Sigmoid colon (tissue), 7 donors: ENCODE measurements around the gene STARD9. TPM values are rescaled to one million over a fixed set of nuclear protein-coding genes. Genes with fewer than 3 reads are reported as not detected.
"Not testable (repeated sequence)": the region's sequence is repeated elsewhere in the genome, so short reads cannot be mapped to it uniquely, and the experiment has no call there.

ENCODE experiments used
- DNase-seq: peaks from one replicate; pipeline ENCODE4 v3.0.0-alpha.2; 2019
- H3K27ac ChIP-seq, 4 donors: fragments of 200-600 bp; sonication (generic); one replicate each; pipeline ENCODE4 v1.5.1; 2016 to 2019; ENCODE audit warnings: mild to moderate bottlenecking in 1 of 4
- H3K27me3 ChIP-seq, 3 donors: fragments of 200-600 bp; sonication (generic); one replicate each; pipeline ENCODE4 v1.5.1; 2019; ENCODE audit warnings: mild to moderate bottlenecking in 1 of 3
- H3K36me3 ChIP-seq, 4 donors: fragments of 200-600 bp; sonication (generic); one replicate each; pipeline ENCODE4 v1.5.1; 2016 to 2019
- H3K4me1 ChIP-seq, 4 donors: fragments of 200-600 bp; sonication (generic); one replicate each; pipeline ENCODE4 v1.5.1; 2017 to 2019
- H3K4me3 ChIP-seq, 4 donors: fragments of 200-600 bp; sonication (generic); one replicate each; pipeline ENCODE4 v1.5.1; 2017 to 2019; ENCODE audit warnings: mild to moderate bottlenecking in 2 of 4, moderate library complexity in 1 of 4
- H3K9me3 ChIP-seq, 4 donors: fragments of 200-600 bp in 3 of 4; sonication (generic) in 3 of 4; one replicate each; pipeline versions ENCODE4 v1.5.1 to v1.6.1; 2013 to 2019
- CTCF ChIP-seq, 4 experiments: fragments of 450-650 bp in 3 of 4; fragments of 200-600 bp in 1 of 4; IDR thresholded peaks; one replicate each; pipeline ENCODE4 v1.5.1; 2016 to 2019; ENCODE audit warnings: antibody characterized with exemption in 4 of 4, mild to moderate bottlenecking in 3 of 4, moderate library complexity in 2 of 4
- EP300 ChIP-seq, 4 donors: sonication (generic); formaldehyde crosslinking; IDR thresholded peaks; one replicate each; pipeline ENCODE4 v1.6.1; 2017; ENCODE audit warnings: antibody characterized with exemption in 4 of 4
- POLR2A ChIP-seq, 2 donors: fragments of 450-650 bp; IDR thresholded peaks; one replicate each; pipeline ENCODE4 v1.6.1; 2016; ENCODE audit warnings: antibody characterized with exemption in 2 of 2, mild to moderate bottlenecking in 2 of 2, moderate library complexity in 2 of 2
- POLR2AphosphoS5 ChIP-seq, 4 donors: sonication (generic); formaldehyde crosslinking; IDR thresholded peaks; one replicate each; pipeline ENCODE4 v1.6.1; 2017; ENCODE audit warnings: antibody characterized with exemption in 4 of 4
- WGBS, 2 donors: extraction: QIAGEN DNeasy Blood & Tissue Kit; methylation state at CpG; one replicate each; pipeline ENCODE4 v1.1.7; 2013; 5-methylcytosine and 5-hydroxymethylcytosine counted together
- intact Hi-C: fragments of 100-400 bp; cut with DNase I; formaldehyde crosslinking; loops from one replicate; pipeline ENCODE4 v1.15.1; 2023
- polyA plus RNA-seq, 3 donors: library from polyadenylated mRNA; stranded (reverse); fragments of 200-250 nt; gene quantifications; one replicate each; pipeline ENCODE4 v1.2.3, GENCODE V29; 2013
- total RNA-seq, 4 donors: library from RNA; depleted of rRNA; stranded (reverse); fragments of >200 nt; gene quantifications; one replicate each; pipeline ENCODE4 v1.1.0, GENCODE V29; 2016
- donor health status: healthy with polysubstance abuse.
- donor health status: Bipolar disorder and iron deficiency.
- donor health status: healthy.

STARD9 gene
- total and polyA plus RNA-seq, 7 donors, result 0.60 to 125 (median 36.4) TPM

- Histone ChIP-seq H3K9me3 (no peaks in the 10 kb centered on the region), H3K4me3 (no peak overlapping the region), H3K27ac (no peak overlapping the region), H3K27me3 (no peaks in the 10 kb centered on the region), H3K36me3 (peaks cover 55 to 100% (median 82%) of the 10 kb centered on the region in 4 donors), H3K4me1 (no peaks in the 10 kb centered on the region)
- WGBS, 2 donors, result 91 to 97% methylated on average over 7 of the region's 7 CpGs
- intact Hi-C loops, result no loop called here
- no peak for DNase-seq
- TF ChIP-seq EP300 (IDR thresholded peaks at IDR 0.05) (no peak), POLR2A (IDR thresholded peaks at IDR 0.05) (no peak), POLR2AphosphoS5 (IDR thresholded peaks at IDR 0.05) (no peak), CTCF (IDR thresholded peaks at IDR 0.05) (no peak)
Measured at GRCh38 chr15:42679285-42680141, 104.1 kb downstream of the STARD9 start.

GRCh38 chr15:42680142-42680482 lies 104.7 kb downstream of the STARD9 start:
- H3K36me3 ChIP-seq, result peaks cover 55 to 100% (median 82%) of the 10 kb centered on the region in 4 donors
- intact Hi-C loops, result not testable (repeated sequence)

GRCh38 chr15:42681119-42681518 lies 105.7 kb downstream of the STARD9 start:
- H3K27ac ChIP-seq, result no peak overlapping the region

More at GRCh38 chr15:42680142-42680482, 104.7 kb downstream of the STARD9 start:
- H3K4me1 ChIP-seq, H3K4me3 ChIP-seq, H3K9me3 ChIP-seq, H3K27me3 ChIP-seq, H3K27ac ChIP-seq, DNase-seq: not testable (repeated sequence)
- WGBS, 2 donors, result 85 to 90% methylated on average over 5 of the region's 5 CpGs

GRCh38 chr15:42686281-42686680 lies 110.9 kb downstream of the STARD9 start:
- no peaks in the 10 kb centered on the region for H3K9me3 ChIP-seq
- H3K4me1 ChIP-seq, result no peaks in the 10 kb centered on the region
- 97% methylated on average over 8 of the region's 8 CpGs for WGBS, 2 donors
- no peaks in the 10 kb centered on the region for H3K27me3 ChIP-seq
- no peak for DNase-seq
- peaks cover 55 to 100% (median 75%) of the 10 kb centered on the region in 4 donors for H3K36me3 ChIP-seq
- no peak overlapping the region for H3K27ac ChIP-seq
- no peak overlapping the region for H3K4me3 ChIP-seq
- no peak for TF ChIP-seq POLR2AphosphoS5 (IDR thresholded peaks at IDR 0.05)
- TF ChIP-seq EP300 (IDR thresholded peaks at IDR 0.05), result no peak
- no peak for TF ChIP-seq POLR2A (IDR thresholded peaks at IDR 0.05)
- TF ChIP-seq CTCF (IDR thresholded peaks at IDR 0.05), result no peak
- intact Hi-C loops, result no loop called here

More at GRCh38 chr15:42681119-42681518, 105.7 kb downstream of the STARD9 start:
- no peaks in the 10 kb centered on the region for H3K9me3 ChIP-seq
- H3K4me1 ChIP-seq, result no peaks in the 10 kb centered on the region
- no peaks in the 10 kb centered on the region for H3K27me3 ChIP-seq
- WGBS, 2 donors, result 95 to 96% methylated on average over 6 of the region's 6 CpGs
- DNase-seq, result no peak
- intact Hi-C loops, result no loop called here
- TF ChIP-seq CTCF (IDR thresholded peaks at IDR 0.05) (no peak), POLR2AphosphoS5 (IDR thresholded peaks at IDR 0.05) (no peak), POLR2A (IDR thresholded peaks at IDR 0.05) (no peak), EP300 (IDR thresholded peaks at IDR 0.05) (no peak)
- H3K36me3 ChIP-seq, result peaks cover 55 to 100% (median 83%) of the 10 kb centered on the region in 4 donors
- no peak overlapping the region for H3K4me3 ChIP-seq

- no peak overlapping the region for H3K27ac ChIP-seq
- H3K4me1 ChIP-seq, result no peaks in the 10 kb centered on the region
- no peak overlapping the region for H3K4me3 ChIP-seq
- peaks cover 41 to 100% (median 70%) of the 10 kb centered on the region in 4 donors for H3K36me3 ChIP-seq
- no peaks in the 10 kb centered on the region for H3K27me3 ChIP-seq
- WGBS, 2 donors, result 96 to 97% methylated on average over 4 of the region's 4 CpGs
- H3K9me3 ChIP-seq, result no peaks in the 10 kb centered on the region
- no peak for TF ChIP-seq CTCF (IDR thresholded peaks at IDR 0.05)
- TF ChIP-seq EP300 (IDR thresholded peaks at IDR 0.05), result no peak
- TF ChIP-seq POLR2AphosphoS5 (IDR thresholded peaks at IDR 0.05), result no peak
- TF ChIP-seq POLR2A (IDR thresholded peaks at IDR 0.05), result no peak
- intact Hi-C loops, result no loop called here
- DNase-seq, result no peak
Measured at GRCh38 chr15:42687740-42688139, 112.3 kb downstream of the STARD9 start.
